ENCODE results near the gene CBLL2.
"Not testable (repeated sequence)": the region's sequence is repeated elsewhere in the genome, so short reads cannot be mapped to it uniquely, and the experiment has no call there.

Gene CBLL2

DNA sequence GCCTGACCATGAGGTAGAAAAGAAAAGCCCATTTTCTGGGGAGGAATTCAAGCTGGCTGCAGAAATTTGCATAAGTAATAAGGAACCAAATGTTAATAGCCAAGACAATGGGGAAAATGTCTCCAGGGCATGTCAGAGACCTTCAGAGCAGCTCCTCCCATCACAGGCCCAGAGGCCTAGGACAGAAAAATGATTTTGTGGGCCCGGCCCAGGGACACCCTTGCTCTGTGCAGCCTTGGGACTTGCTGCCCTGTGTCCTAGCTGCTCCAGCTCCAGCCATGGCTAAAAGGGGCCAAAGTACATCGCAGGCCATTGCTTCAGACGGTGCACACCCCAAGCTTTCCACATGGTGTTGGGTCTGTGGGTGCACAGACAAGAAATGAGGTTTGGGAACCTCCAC is 16.5 kb downstream of the CBLL2 start:
- H3K4me1 ChIP-seq (ENCODE audit: control insufficient read depth, insufficient read depth, low read length); H3K9ac ChIP-seq (ENCODE audit: low read depth, low read length); H3K36me3 ChIP-seq (ENCODE audit: control insufficient read depth, insufficient read depth, low read length); H3K4me3 ChIP-seq (ENCODE audit: low read depth, low read length); H3K9me3 ChIP-seq (ENCODE audit: control insufficient read depth, insufficient read depth, low read length); H3K27ac ChIP-seq (ENCODE audit: low read depth, low read length); H3K27me3 ChIP-seq (ENCODE audit: control insufficient read depth, insufficient read depth, low read length): not testable (repeated sequence)

DNA sequence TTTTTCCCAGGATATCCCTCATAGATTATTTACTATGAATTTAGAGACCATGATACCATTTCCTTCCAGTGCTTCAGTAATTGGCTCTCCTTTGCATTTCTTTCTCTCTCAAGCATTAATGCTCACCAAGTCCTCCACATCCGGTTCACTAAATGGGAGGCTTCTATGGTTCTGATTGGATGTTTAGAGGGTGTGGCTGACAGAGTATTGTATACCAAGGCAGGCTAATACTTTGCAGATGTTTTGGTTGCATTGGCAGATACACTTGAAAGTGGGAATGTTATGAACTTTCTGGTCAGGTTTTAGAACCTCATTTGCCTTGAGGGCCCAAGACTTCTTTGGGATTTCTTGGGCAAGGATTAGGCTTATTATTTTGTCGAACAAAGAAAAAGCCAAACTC is 24.2 kb downstream of the CBLL2 start:
- Histone ChIP-seq H3K27me3 (ENCODE audit: control insufficient read depth, insufficient read depth, low read length) (no peaks in the 10 kb centered on the region; the same call in none of the 2 replicates), H3K27ac (ENCODE audit: low read depth, low read length) (no peak overlapping the region), H3K9ac (ENCODE audit: low read depth, low read length) (no peak overlapping the region), H3K4me1 (ENCODE audit: control insufficient read depth, insufficient read depth, low read length) (peaks cover 15% of the 10 kb centered on the region), H3K9me3 (ENCODE audit: control insufficient read depth, insufficient read depth, low read length) (no peaks in the 10 kb centered on the region), H3K36me3 (ENCODE audit: control insufficient read depth, insufficient read depth, low read length) (no peaks in the 10 kb centered on the region), H3K4me3 (ENCODE audit: low read depth, low read length) (no peak overlapping the region)

DNA sequence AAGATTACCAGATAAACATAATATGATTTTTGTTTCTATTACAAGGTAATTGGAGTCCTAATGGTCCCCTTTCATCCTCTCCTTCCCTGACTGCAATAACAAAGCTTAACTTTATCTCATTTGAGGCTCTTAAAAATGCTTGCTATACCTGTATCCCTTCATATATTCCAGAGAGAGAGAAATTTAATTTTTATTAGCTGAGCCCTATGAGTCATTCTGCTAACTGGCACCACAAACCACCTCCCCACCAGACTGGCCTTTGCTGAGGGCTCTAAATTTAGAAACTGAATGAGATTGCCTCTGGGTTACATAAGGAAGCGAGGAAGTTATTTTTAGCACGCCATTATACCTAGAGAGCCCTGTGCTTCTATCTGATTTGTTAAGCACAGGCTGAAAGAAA is 27.4 kb downstream of the CBLL2 start:
- Histone ChIP-seq H3K4me3 (ENCODE audit: low read depth, low read length) (no peak overlapping the region), H3K9me3 (ENCODE audit: control insufficient read depth, insufficient read depth, low read length) (no peaks in the 10 kb centered on the region), H3K27ac (ENCODE audit: low read depth, low read length) (no peak overlapping the region), H3K9ac (ENCODE audit: low read depth, low read length) (no peak overlapping the region), H3K27me3 (ENCODE audit: control insufficient read depth, insufficient read depth, low read length) (no peaks in the 10 kb centered on the region; the same call in 1 of the 2 replicates), H3K4me1 (ENCODE audit: control insufficient read depth, insufficient read depth, low read length) (peaks cover 15% of the 10 kb centered on the region), H3K36me3 (ENCODE audit: control insufficient read depth, insufficient read depth, low read length) (no peaks in the 10 kb centered on the region)

DNA sequence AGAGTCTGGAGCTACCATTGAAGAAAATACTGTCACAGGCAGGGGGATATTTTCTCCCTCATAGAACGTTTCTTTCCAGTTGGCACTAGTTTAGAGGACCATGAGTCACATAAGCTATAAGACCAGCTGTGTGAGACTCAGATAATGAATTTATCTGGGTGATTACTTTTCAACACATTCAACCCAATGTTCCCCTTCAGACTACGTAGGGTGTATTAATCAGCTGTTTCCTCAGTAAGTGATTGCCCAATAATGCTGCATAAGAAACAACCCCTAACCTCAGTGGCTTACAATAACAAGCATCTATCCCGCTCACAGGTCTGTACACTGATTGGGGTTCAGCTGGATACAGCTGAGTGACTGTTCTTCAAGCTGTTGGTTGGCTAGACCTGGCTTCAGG is 38.1 kb downstream of the CBLL2 start:
- H3K36me3 ChIP-seq (ENCODE audit: control insufficient read depth, insufficient read depth, low read length), result no peaks in the 10 kb centered on the region
- H3K4me1 ChIP-seq (ENCODE audit: control insufficient read depth, insufficient read depth, low read length), result peaks cover 25% of the 10 kb centered on the region
- no peak overlapping the region for H3K27ac ChIP-seq (ENCODE audit: low read depth, low read length)
- H3K9me3 ChIP-seq (ENCODE audit: control insufficient read depth, insufficient read depth, low read length), result no peaks in the 10 kb centered on the region
- H3K4me3 ChIP-seq (ENCODE audit: low read depth, low read length), result no peak overlapping the region
- H3K27me3 ChIP-seq (ENCODE audit: control insufficient read depth, insufficient read depth, low read length), result no peaks in the 10 kb centered on the region
- H3K9ac ChIP-seq (ENCODE audit: low read depth, low read length), result no peak overlapping the region

DNA sequence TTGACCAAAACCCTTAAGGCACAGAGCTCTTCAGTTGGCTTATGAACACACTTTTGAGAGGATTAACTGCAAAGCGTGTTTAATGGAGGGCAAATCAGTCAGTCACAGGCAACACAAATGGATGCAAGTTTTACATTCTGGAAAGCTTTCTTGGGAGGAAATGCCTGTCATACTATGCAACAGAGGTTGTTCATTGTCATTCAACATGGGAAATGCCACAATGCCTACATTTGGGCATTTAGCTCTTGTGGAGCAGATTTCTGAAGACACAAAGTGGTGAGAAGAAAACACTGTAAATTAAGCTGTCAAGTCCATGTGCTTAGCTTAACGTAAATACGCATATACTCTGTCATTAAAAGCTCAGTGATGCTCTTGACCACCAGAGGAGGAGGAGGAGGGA is 41.1 kb downstream of the CBLL2 start:
- 0 out of 2 replicates have a peak overlapping the region, but pooled peaks have one; percentile 30 for H3K9ac ChIP-seq (ENCODE audit: low read depth, low read length)
- peak overlapping the region; percentile 64 for H3K27ac ChIP-seq (ENCODE audit: low read depth, low read length)
- H3K36me3 ChIP-seq (ENCODE audit: control insufficient read depth, insufficient read depth, low read length), result no peaks in the 10 kb centered on the region
- no peaks in the 10 kb centered on the region for H3K27me3 ChIP-seq (ENCODE audit: control insufficient read depth, insufficient read depth, low read length)
- peaks cover 39% of the 10 kb centered on the region for H3K4me1 ChIP-seq (ENCODE audit: control insufficient read depth, insufficient read depth, low read length)
- H3K9me3 ChIP-seq (ENCODE audit: control insufficient read depth, insufficient read depth, low read length), result no peaks in the 10 kb centered on the region
- no peak overlapping the region for H3K4me3 ChIP-seq (ENCODE audit: low read depth, low read length)

DNA sequence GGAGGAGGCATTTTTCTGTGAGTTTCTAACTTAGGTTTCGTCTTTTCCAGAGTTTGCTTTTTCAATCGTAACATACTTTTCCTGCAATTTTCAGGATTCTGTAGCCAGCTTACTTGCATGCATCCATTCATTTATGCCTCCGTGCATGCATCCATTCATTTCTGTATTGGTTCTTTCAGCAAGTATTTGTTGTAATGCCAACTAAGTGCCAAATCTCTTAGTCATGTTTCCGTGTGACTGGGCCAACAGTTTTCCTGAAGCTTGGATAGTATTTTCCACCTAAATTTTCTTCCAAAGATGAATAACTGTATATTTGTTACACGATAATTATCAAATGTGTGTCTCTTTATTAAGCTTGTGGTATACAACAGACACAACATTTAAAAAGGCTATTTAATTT is 41.5 kb downstream of the CBLL2 start:
- no peaks in the 10 kb centered on the region for H3K36me3 ChIP-seq (ENCODE audit: control insufficient read depth, insufficient read depth, low read length)
- H3K27ac ChIP-seq (ENCODE audit: low read depth, low read length), result peak overlapping the region; percentile 71
- H3K9me3 ChIP-seq (ENCODE audit: control insufficient read depth, insufficient read depth, low read length), result no peaks in the 10 kb centered on the region
- H3K4me3 ChIP-seq (ENCODE audit: low read depth, low read length), result no peak overlapping the region; the same call in 1 of the 2 replicates
- peaks cover 41% of the 10 kb centered on the region for H3K4me1 ChIP-seq (ENCODE audit: control insufficient read depth, insufficient read depth, low read length)
- peak overlapping the region; percentile 39 for H3K9ac ChIP-seq (ENCODE audit: low read depth, low read length)
- H3K27me3 ChIP-seq (ENCODE audit: control insufficient read depth, insufficient read depth, low read length), result no peaks in the 10 kb centered on the region

DNA sequence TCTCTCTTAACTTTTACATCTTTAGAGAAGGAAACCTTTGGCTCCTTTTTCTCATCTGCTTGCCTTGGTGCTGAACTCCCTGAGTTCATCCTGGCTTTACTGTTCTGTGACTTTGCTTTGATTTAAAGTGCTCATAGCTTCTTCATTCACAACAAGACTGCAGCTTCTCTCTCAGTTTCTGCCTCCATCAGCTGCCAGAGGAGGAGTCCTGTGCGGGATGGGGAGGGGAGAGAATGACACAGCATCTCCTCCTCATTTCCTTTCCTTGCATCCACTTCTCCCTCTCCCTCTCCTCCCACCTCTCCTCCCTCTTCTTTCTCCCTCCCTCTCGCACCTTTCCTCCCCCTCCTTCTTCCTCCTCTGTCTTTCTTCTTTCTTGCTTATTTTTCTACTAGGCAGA is 42.0 kb downstream of the CBLL2 start:
- peak overlapping the region; percentile 39 for H3K9ac ChIP-seq (ENCODE audit: low read depth, low read length)
- H3K4me1 ChIP-seq (ENCODE audit: control insufficient read depth, insufficient read depth, low read length), result peaks cover 46% of the 10 kb centered on the region
- H3K4me3 ChIP-seq (ENCODE audit: low read depth, low read length), result no peak overlapping the region; the same call in 1 of the 2 replicates
- H3K36me3 ChIP-seq (ENCODE audit: control insufficient read depth, insufficient read depth, low read length), result no peaks in the 10 kb centered on the region
- H3K27me3 ChIP-seq (ENCODE audit: control insufficient read depth, insufficient read depth, low read length), result no peaks in the 10 kb centered on the region
- no peaks in the 10 kb centered on the region for H3K9me3 ChIP-seq (ENCODE audit: control insufficient read depth, insufficient read depth, low read length)
- peak overlapping the region; percentile 71 for H3K27ac ChIP-seq (ENCODE audit: low read depth, low read length)

DNA sequence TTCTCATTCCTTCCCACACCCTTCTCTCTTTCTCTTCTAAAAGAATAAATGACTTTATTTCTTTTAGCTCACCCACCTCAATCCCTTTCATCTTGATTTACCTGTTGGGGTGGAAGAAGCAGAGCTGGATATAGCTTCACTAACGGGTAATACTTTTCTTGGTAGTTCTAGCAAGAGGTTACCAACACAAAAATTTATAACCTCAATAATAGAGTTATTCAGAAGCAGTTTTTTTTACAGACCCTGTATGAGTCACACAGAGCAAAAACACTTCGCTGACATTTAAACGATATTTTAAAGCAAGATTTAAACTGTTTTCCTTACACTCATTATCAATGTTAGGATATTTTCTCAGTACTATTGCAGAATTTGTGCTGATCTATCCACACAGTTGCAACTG is 42.4 kb downstream of the CBLL2 start:
- Histone ChIP-seq H3K9ac (ENCODE audit: low read depth, low read length) (peak overlapping the region; percentile 3; the same call in 1 of the 2 replicates), H3K36me3 (ENCODE audit: control insufficient read depth, insufficient read depth, low read length) (no peaks in the 10 kb centered on the region), H3K9me3 (ENCODE audit: control insufficient read depth, insufficient read depth, low read length) (no peaks in the 10 kb centered on the region), H3K27ac (ENCODE audit: low read depth, low read length) (peak overlapping the region; percentile 46), H3K27me3 (ENCODE audit: control insufficient read depth, insufficient read depth, low read length) (no peaks in the 10 kb centered on the region), H3K4me3 (ENCODE audit: low read depth, low read length) (no peak overlapping the region), H3K4me1 (ENCODE audit: control insufficient read depth, insufficient read depth, low read length) (peaks cover 50% of the 10 kb centered on the region)

DNA sequence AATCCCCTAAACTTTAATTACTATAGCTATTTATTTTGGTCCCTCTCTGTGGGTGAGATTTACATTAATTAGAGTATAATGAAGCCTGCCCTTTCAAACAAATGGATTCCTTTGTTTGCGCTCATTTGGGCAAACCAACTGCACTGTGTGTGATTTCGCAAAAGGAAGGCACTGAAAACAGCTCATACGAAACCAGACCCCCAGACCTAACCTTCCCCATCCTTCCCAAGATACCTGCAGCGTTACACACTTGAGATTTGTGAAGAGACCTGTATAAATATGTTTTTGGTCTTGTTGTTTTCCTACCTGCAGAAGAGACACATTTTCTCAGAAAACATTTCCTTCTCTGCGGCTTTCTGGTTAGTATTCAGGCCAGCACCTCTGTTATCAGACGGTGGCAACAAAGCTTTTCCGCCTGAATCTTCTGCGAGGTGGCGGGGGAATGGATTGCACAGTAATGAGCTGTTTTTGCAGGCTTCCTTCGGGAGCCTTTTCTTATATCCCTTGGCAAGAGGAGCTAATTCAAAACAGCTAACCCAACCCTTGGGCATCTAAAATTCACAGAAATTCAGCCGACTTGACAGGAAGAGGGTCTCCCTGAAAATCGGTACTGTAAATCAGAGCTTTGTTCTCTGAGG is 47.6 kb downstream of the CBLL2 start:
- Histone ChIP-seq H3K4me1 (ENCODE audit: control insufficient read depth, insufficient read depth, low read length) (peaks cover 45% of the 10 kb centered on the region), H3K9me3 (ENCODE audit: control insufficient read depth, insufficient read depth, low read length) (no peaks in the 10 kb centered on the region), H3K27ac (ENCODE audit: low read depth, low read length) (no peak overlapping the region), H3K36me3 (ENCODE audit: control insufficient read depth, insufficient read depth, low read length) (no peaks in the 10 kb centered on the region), H3K9ac (ENCODE audit: low read depth, low read length) (peak overlapping the region; percentile 37; the same call in 1 of the 2 replicates), H3K4me3 (ENCODE audit: low read depth, low read length) (peak overlapping the region; percentile 25; the same call in 1 of the 2 replicates), H3K27me3 (ENCODE audit: control insufficient read depth, insufficient read depth, low read length) (peaks cover 4% of the 10 kb centered on the region; the same call in 1 of the 2 replicates)

DNA sequence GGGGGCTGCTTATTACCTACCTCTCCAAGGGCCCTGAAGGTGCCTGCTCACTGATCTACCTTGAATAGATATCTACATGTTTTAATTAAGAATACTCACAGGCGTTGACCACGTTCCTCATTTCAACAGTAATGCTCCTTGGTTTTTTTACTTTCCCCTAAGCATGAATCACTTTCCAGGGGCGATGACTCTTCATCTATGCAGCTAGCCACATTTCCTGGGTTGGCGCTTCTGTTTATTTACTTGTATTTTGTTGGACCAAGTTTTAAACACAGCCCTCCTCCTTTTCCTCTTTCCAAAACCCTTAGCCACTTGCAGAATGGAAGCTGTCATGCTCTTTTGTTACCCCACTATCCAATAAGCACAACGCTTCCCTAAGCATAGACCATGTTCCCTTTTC is 50.8 kb downstream of the CBLL2 start:
- Histone ChIP-seq H3K36me3 (ENCODE audit: control insufficient read depth, insufficient read depth, low read length) (no peaks in the 10 kb centered on the region), H3K9me3 (ENCODE audit: control insufficient read depth, insufficient read depth, low read length) (no peaks in the 10 kb centered on the region), H3K9ac (ENCODE audit: low read depth, low read length) (no peak overlapping the region), H3K27ac (ENCODE audit: low read depth, low read length) (no peak overlapping the region), H3K4me1 (ENCODE audit: control insufficient read depth, insufficient read depth, low read length) (peaks cover 27% of the 10 kb centered on the region), H3K27me3 (ENCODE audit: control insufficient read depth, insufficient read depth, low read length) (peaks cover 4% of the 10 kb centered on the region; the same call in 1 of the 2 replicates), H3K4me3 (ENCODE audit: low read depth, low read length) (no peak overlapping the region)
